Esophagus muscularis mucosa (tissue), 4 donors: ENCODE results near the gene NR1I3. TPM values are rescaled to one million over a fixed set of nuclear protein-coding genes. Genes with fewer than 3 reads are reported as not detected.

Source experiments
- DNase-seq: peaks from one replicate; pipeline ENCODE4 v3.0.0-alpha.2; 2017; ENCODE audit errors: extremely low spot score
- H3K27ac ChIP-seq, 4 donors: fragments of 200-600 bp; sonication (generic); replicated peaks in 1 of 4; 1 replicate in 3 of 4; 2 replicates in 1 of 4; pipeline ENCODE4 v1.5.1; 2016 to 2019; ENCODE audit warnings: mild to moderate bottlenecking in 1 of 4
- H3K27me3 ChIP-seq, 4 donors: fragments of 200-600 bp; sonication (generic); one replicate each; pipeline versions ENCODE4 v1.5.1 to v1.6.0; 2016 to 2019
- H3K36me3 ChIP-seq, 4 donors: fragments of 200-600 bp; sonication (generic); one replicate each; pipeline ENCODE4 v1.5.1; 2016 to 2019
- H3K4me1 ChIP-seq, 4 donors: fragments of 200-600 bp; sonication (generic); one replicate each; pipeline ENCODE4 v1.5.1; 2016 to 2019
- H3K4me3 ChIP-seq, 4 donors: fragments of 200-600 bp; sonication (generic); 1 replicate in 2 of 4; 2 replicates in 2 of 4; pipeline ENCODE4 v1.5.1; 2016 to 2019; ENCODE audit warnings: mild to moderate bottlenecking in 4 of 4, moderate library complexity in 1 of 4
- H3K9me3 ChIP-seq, 4 donors: fragments of 200-600 bp; sonication (generic); 1 replicate in 3 of 4; 2 replicates in 1 of 4; pipeline ENCODE4 v1.5.1; 2016 to 2019
- CTCF ChIP-seq, 3 experiments: fragments of 200-600 bp in 2 of 3; fragments of 450-650 bp in 1 of 3; sonication (generic) in 2 of 3; IDR thresholded peaks; one replicate each; pipeline ENCODE4 v1.5.1; 2017 to 2019; ENCODE audit warnings: antibody characterized with exemption in 3 of 3, mild to moderate bottlenecking in 2 of 3, moderate library complexity in 1 of 3
- EP300 ChIP-seq: sonication (generic); formaldehyde crosslinking; IDR thresholded peaks from one replicate; pipeline ENCODE4 v1.6.1; 2017; ENCODE audit warnings: antibody characterized with exemption
- POLR2A ChIP-seq: fragments of 450-650 bp; IDR thresholded peaks from one replicate; pipeline ENCODE4 v1.6.1; 2017; ENCODE audit warnings: antibody characterized with exemption, moderate library complexity, mild to moderate bottlenecking, low read depth
- POLR2AphosphoS5 ChIP-seq, 2 donors: sonication (generic); formaldehyde crosslinking; IDR thresholded peaks; one replicate each; pipeline ENCODE4 v1.6.1; 2017; ENCODE audit warnings: antibody characterized with exemption in 2 of 2
- WGBS: methylation state at CpG from one replicate; pipeline ENCODE4 v1.1.5; 2018; 5-methylcytosine and 5-hydroxymethylcytosine counted together
- intact Hi-C: fragments of 100-400 bp; cut with DNase I; formaldehyde crosslinking; loops from one replicate; pipeline ENCODE4 v1.15.1; 2023
- total RNA-seq, 4 donors: library from RNA; depleted of rRNA; stranded (reverse); fragments of >200 nt; gene quantifications; one replicate each; pipeline versions ENCODE4 v1.1.0 to v1.2.1, GENCODE V29; 2016

Gene NR1I3
- total RNA-seq, 4 donors from 2014 or later = not detected

- no peak for DNase-seq
Measured at GRCh38 chr1:161222175-161223019, 15.6 kb downstream of the NR1I3 start.

GRCh38 chr1:161220002-161220401 lies 18.0 kb downstream of the NR1I3 start:
- WGBS = 84% methylated on average over 5 of the region's 5 CpGs
- no peaks in the 10 kb centered on the region for H3K27me3 ChIP-seq
- H3K36me3 ChIP-seq = peaks cover under 1 to 4% (median 2%) of the 10 kb centered on the region in 4 donors

More at GRCh38 chr1:161222175-161223019, 15.6 kb downstream of the NR1I3 start:
- TF ChIP-seq POLR2AphosphoS5 (IDR thresholded peaks at IDR 0.05) (no peak), CTCF (IDR thresholded peaks at IDR 0.05) (no peak)
- Histone ChIP-seq H3K4me3 (no peak overlapping the region), H3K4me1 (peaks cover 19 to 22% (median 20%) of the 10 kb centered on the region in 4 donors), H3K27me3 (no peaks in the 10 kb centered on the region), H3K36me3 (no peaks in the 10 kb centered on the region), H3K27ac (no peak overlapping the region), H3K9me3 (no peaks in the 10 kb centered on the region)
- intact Hi-C loops = no loop called here
- 80% methylated on average over 6 of the region's 6 CpGs for WGBS

GRCh38 chr1:161219078-161219892 lies 18.7 kb downstream of the NR1I3 start:
- DNase-seq = no peak
- WGBS = 87% methylated on average over 5 of the region's 5 CpGs
- Histone ChIP-seq H3K27me3 (no peaks in the 10 kb centered on the region), H3K36me3 (peaks cover 7 to 11% (median 9%) of the 10 kb centered on the region in 4 donors), H3K4me3 (no peak overlapping the region), H3K4me1 (no peaks in the 10 kb centered on the region), H3K9me3 (no peaks in the 10 kb centered on the region), H3K27ac (no peak overlapping the region)
- intact Hi-C loops = no loop called here
- TF ChIP-seq CTCF (IDR thresholded peaks at IDR 0.05) (no peak), POLR2AphosphoS5 (IDR thresholded peaks at IDR 0.05) (no peak), EP300 (no peak), POLR2A (no peak)

More at GRCh38 chr1:161220002-161220401, 18.0 kb downstream of the NR1I3 start:
- Histone ChIP-seq H3K27ac (no peak overlapping the region), H3K4me1 (peaks cover 1 to 3% (median 2%) of the 10 kb centered on the region in 4 donors), H3K9me3 (no peaks in the 10 kb centered on the region), H3K4me3 (no peak overlapping the region)
- intact Hi-C loops = no loop called here
- DNase-seq = no peak
- TF ChIP-seq EP300 (no peak), POLR2AphosphoS5 (IDR thresholded peaks at IDR 0.05) (no peak), POLR2A (no peak), CTCF (IDR thresholded peaks at IDR 0.05) (no peak)

GRCh38 chr1:161218301-161219077 lies 19.5 kb downstream of the NR1I3 start:
- intact Hi-C loops = no loop called here
- TF ChIP-seq POLR2A = no peak
- no peak for TF ChIP-seq CTCF (IDR thresholded peaks at IDR 0.05)
- Histone ChIP-seq H3K27ac (no peak overlapping the region), H3K36me3 (peaks cover 15 to 19% (median 17%) of the 10 kb centered on the region in 4 donors), H3K9me3 (no peaks in the 10 kb centered on the region), H3K4me3 (peak overlapping the region in 1 of 4 donors; percentile 31), H3K4me1 (no peaks in the 10 kb centered on the region), H3K27me3 (no peaks in the 10 kb centered on the region)
- 76% methylated on average over 8 of the region's 8 CpGs for WGBS
- no peak for DNase-seq
